Breast epithelium (tissue), 4 donors: ENCODE results near the gene CMSS1. TPM values are rescaled to one million over a fixed set of nuclear protein-coding genes. Genes with fewer than 3 reads are reported as not detected.

Experiments
- DNase-seq, 2 donors: peaks; one replicate each; pipeline ENCODE4 v3.0.0-alpha.2; 2019; ENCODE audit warnings: low spot score in 2 of 2
- H3K27ac ChIP-seq, 2 donors: fragments of 200-600 bp; sonication (generic) in 1 of 2; one replicate each; pipeline ENCODE4 v1.5.1; 2016 to 2019; ENCODE audit warnings: mild to moderate bottlenecking in 1 of 2
- H3K27me3 ChIP-seq, 2 donors: fragments of 200-600 bp; sonication (generic) in 1 of 2; one replicate each; pipeline versions ENCODE4 v1.5.1 to v1.6.0; 2017 to 2019; ENCODE audit warnings: control low read depth in 1 of 2, mild to moderate bottlenecking in 1 of 2
- H3K36me3 ChIP-seq: fragments of 200-600 bp; one replicate; pipeline ENCODE4 v1.5.1; 2019
- H3K4me1 ChIP-seq, 2 donors: fragments of 200-600 bp; sonication (generic); one replicate each; pipeline ENCODE4 v1.5.1; 2016 to 2019; ENCODE audit warnings: control low read depth in 1 of 2
- H3K4me3 ChIP-seq, 3 donors: fragments of 200-600 bp; sonication (generic); 1 replicate in 2 of 3; 2 replicates in 1 of 3; pipeline ENCODE4 v1.5.1; 2016 to 2019; ENCODE audit warnings: mild to moderate bottlenecking in 3 of 3, moderate library complexity in 2 of 3
- H3K9me3 ChIP-seq, 2 donors: fragments of 200-600 bp; sonication (generic) in 1 of 2; one replicate each; pipeline ENCODE4 v1.5.1; 2016 to 2019; ENCODE audit warnings: control low read depth in 1 of 2
- POLR2A ChIP-seq: fragments of 450-650 bp; IDR thresholded peaks from one replicate; pipeline ENCODE4 v1.6.1; 2016; ENCODE audit warnings: antibody characterized with exemption, mild to moderate bottlenecking, moderate library complexity
- POLR2AphosphoS5 ChIP-seq, 3 donors: sonication (generic); formaldehyde crosslinking; IDR thresholded peaks; one replicate each; pipeline ENCODE4 v1.6.1; 2017; ENCODE audit warnings: antibody characterized with exemption in 3 of 3
- intact Hi-C: fragments of 100-400 bp; cut with DNase I; formaldehyde crosslinking; loops from one replicate; pipeline ENCODE4 v1.15.1; 2023; ENCODE audit warnings: low total_unique reads
- total RNA-seq, 3 donors: library from RNA; depleted of rRNA; stranded (reverse); fragments of >200 nt; gene quantifications; one replicate each; pipeline ENCODE4 v1.1.0, GENCODE V29; 2016
- TF ChIP-seq, protein P1 (sequence below), 3 donors: fragments of 450-650 bp; IDR thresholded peaks; one replicate each; pipeline ENCODE4 v1.5.1; 2016 to 2017; ENCODE audit warnings: antibody characterized with exemption in 3 of 3, mild to moderate bottlenecking in 3 of 3, moderate library complexity in 3 of 3

CMSS1 gene
- total RNA-seq, 3 donors from 2014 or later, result 15.5 to 35.4 (median 16.1) TPM

GRCh38 chr3:99970198-99970597, 152.5 kb downstream of the CMSS1 start:
- H3K9me3 ChIP-seq, result no peaks in the 10 kb centered on the region
- TF ChIP-seq POLR2A (no peak), POLR2AphosphoS5 (IDR thresholded peaks at IDR 0.05) (no peak)
- TF ChIP-seq, protein P1, sequence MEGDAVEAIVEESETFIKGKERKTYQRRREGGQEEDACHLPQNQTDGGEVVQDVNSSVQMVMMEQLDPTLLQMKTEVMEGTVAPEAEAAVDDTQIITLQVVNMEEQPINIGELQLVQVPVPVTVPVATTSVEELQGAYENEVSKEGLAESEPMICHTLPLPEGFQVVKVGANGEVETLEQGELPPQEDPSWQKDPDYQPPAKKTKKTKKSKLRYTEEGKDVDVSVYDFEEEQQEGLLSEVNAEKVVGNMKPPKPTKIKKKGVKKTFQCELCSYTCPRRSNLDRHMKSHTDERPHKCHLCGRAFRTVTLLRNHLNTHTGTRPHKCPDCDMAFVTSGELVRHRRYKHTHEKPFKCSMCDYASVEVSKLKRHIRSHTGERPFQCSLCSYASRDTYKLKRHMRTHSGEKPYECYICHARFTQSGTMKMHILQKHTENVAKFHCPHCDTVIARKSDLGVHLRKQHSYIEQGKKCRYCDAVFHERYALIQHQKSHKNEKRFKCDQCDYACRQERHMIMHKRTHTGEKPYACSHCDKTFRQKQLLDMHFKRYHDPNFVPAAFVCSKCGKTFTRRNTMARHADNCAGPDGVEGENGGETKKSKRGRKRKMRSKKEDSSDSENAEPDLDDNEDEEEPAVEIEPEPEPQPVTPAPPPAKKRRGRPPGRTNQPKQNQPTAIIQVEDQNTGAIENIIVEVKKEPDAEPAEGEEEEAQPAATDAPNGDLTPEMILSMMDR (IDR thresholded peaks at IDR 0.05), result no peak
- no peaks in the 10 kb centered on the region for H3K27me3 ChIP-seq
- intact Hi-C loops, result no loop called here
- no peak for DNase-seq
- no peaks in the 10 kb centered on the region for H3K4me1 ChIP-seq
- no peaks in the 10 kb centered on the region for H3K36me3 ChIP-seq
- H3K27ac ChIP-seq, result no peak overlapping the region
- H3K4me3 ChIP-seq, result no peak overlapping the region

GRCh38 chr3:99971761-99972160, 154.1 kb downstream of the CMSS1 start:
- no peaks in the 10 kb centered on the region for H3K9me3 ChIP-seq
- TF ChIP-seq, protein P1 (IDR thresholded peaks at IDR 0.05), result no peak
- TF ChIP-seq POLR2A, result no peak
- no peak for TF ChIP-seq POLR2AphosphoS5 (IDR thresholded peaks at IDR 0.05)
- no peaks in the 10 kb centered on the region for H3K36me3 ChIP-seq
- DNase-seq, result no peak
- no peaks in the 10 kb centered on the region for H3K4me1 ChIP-seq
- H3K27ac ChIP-seq, result no peak overlapping the region
- intact Hi-C loops, result no loop called here
- H3K4me3 ChIP-seq, result no peak overlapping the region
- H3K27me3 ChIP-seq, result no peaks in the 10 kb centered on the region

DNA sequence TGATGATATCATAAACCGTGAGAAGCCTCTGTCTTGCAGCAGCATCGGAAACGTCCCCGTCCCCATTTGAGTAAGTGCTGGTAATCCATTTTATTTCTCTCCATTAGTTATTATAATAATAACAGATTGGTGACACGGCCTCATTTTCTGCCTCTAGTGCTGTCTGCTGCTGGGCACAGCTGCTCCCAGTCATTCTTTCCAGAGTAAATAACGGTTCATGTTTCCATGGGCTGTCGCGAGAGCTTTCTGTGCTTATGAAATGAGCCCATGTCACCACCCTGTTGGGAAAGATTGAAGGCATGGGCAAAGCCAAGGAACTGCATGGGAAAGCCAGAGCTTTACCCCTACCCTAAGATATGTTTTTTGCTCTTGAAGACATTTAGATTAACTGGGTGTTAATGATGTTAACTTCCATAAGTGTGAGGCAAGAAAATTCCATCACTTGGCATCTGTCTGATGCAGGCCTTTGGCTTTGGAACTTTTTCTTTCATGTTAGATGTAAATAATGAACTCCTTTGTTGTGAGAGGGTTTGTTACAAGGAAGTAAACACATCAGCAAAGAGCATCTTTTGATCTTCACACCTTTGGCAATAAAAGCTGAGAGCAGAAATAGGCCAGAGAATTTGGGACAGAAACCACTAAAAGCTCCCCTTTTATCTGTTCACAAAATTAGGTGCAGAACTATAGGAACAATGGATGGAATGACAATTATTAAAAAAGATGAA, 154.9 kb downstream of the CMSS1 start:
- H3K27ac ChIP-seq, result no peak overlapping the region
- intact Hi-C loops, result no loop called here
- TF ChIP-seq POLR2AphosphoS5 (IDR thresholded peaks at IDR 0.05) (no peak), POLR2A (no peak)
- TF ChIP-seq, protein P1 (IDR thresholded peaks at IDR 0.05), result no peak
- H3K4me3 ChIP-seq, result no peak overlapping the region
- no peaks in the 10 kb centered on the region for H3K4me1 ChIP-seq
- DNase-seq, result no peak
- H3K27me3 ChIP-seq, result no peaks in the 10 kb centered on the region
- no peaks in the 10 kb centered on the region for H3K36me3 ChIP-seq
- H3K9me3 ChIP-seq, result no peaks in the 10 kb centered on the region

DNA sequence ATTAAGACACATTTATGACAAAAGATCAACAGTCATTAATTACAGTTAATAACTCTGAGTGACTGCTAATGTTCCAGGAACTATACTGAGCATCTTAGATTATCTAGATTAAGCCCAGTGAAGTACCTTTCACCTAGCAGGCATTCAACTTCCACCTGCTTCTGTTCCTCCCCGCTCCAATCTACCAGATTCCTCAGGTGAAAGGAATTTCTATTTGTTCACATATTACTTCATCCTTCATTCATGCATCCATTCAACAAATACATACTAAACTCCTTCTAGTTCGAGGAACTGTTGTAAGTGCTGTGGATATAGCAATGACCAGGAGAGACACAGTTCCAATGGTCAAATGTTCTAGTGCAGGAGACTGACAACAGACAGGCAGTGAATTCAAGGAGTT, 157.3 kb downstream of the CMSS1 start:
- Histone ChIP-seq H3K9me3 (no peaks in the 10 kb centered on the region), H3K4me1 (no peaks in the 10 kb centered on the region), H3K27me3 (no peaks in the 10 kb centered on the region), H3K27ac (no peak overlapping the region), H3K36me3 (no peaks in the 10 kb centered on the region), H3K4me3 (no peak overlapping the region)
- intact Hi-C loops, result no loop called here
- no peak for DNase-seq
- TF ChIP-seq POLR2AphosphoS5 (IDR thresholded peaks at IDR 0.05) (no peak), POLR2A (no peak)
- TF ChIP-seq, protein P1 (IDR thresholded peaks at IDR 0.05), result no peak

DNA sequence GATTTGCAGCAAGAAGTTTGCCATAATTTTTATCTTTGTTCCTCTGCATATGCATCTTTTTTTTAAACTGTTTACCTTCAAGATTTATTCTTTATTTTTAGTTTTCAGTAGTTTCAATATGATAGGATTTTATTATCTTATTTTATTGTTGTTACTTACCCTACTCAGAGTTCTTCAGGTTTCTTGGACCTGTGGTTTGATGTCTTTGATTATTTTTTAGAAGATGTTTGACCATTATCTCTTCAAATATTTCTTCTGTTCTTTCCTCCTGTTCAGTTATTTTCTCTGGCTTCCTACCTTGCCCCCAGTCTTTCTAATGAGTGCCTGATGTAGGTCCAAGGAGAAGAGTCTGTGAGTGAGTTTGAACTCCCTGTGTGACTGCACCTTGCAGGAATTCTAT, 158.9 kb downstream of the CMSS1 start:
- no peak overlapping the region for H3K4me3 ChIP-seq
- no peaks in the 10 kb centered on the region for H3K9me3 ChIP-seq
- no peak overlapping the region for H3K27ac ChIP-seq
- intact Hi-C loops, result no loop called here
- no peaks in the 10 kb centered on the region for H3K36me3 ChIP-seq
- TF ChIP-seq POLR2A (no peak), POLR2AphosphoS5 (IDR thresholded peaks at IDR 0.05) (no peak)
- TF ChIP-seq, protein P1 (IDR thresholded peaks at IDR 0.05), result no peak
- no peaks in the 10 kb centered on the region for H3K4me1 ChIP-seq
- DNase-seq, result no peak
- H3K27me3 ChIP-seq, result no peaks in the 10 kb centered on the region
